Transverse colon (tissue), 3 donors: ENCODE results near the gene UNC5A.

Experiments
- POLR2A ChIP-seq: fragments of 450-650 bp; IDR thresholded peaks from one replicate; pipeline ENCODE4 v1.6.1; 2016; ENCODE audit warnings: antibody characterized with exemption, mild to moderate bottlenecking, moderate library complexity
- TF ChIP-seq, protein P1 (sequence below), 5 experiments: fragments of 200-600 bp in 3 of 5; fragments of 450-650 bp in 2 of 5; sonication (generic) in 3 of 5; IDR thresholded peaks; 1 replicate in 2 of 5; 2 replicates in 3 of 5; pipeline ENCODE4 v1.5.1; 2016 to 2017; ENCODE audit warnings: antibody characterized with exemption in 5 of 5, inconsistent platforms in 3 of 5, mild to moderate bottlenecking in 2 of 5, moderate library complexity in 1 of 5

DNA sequence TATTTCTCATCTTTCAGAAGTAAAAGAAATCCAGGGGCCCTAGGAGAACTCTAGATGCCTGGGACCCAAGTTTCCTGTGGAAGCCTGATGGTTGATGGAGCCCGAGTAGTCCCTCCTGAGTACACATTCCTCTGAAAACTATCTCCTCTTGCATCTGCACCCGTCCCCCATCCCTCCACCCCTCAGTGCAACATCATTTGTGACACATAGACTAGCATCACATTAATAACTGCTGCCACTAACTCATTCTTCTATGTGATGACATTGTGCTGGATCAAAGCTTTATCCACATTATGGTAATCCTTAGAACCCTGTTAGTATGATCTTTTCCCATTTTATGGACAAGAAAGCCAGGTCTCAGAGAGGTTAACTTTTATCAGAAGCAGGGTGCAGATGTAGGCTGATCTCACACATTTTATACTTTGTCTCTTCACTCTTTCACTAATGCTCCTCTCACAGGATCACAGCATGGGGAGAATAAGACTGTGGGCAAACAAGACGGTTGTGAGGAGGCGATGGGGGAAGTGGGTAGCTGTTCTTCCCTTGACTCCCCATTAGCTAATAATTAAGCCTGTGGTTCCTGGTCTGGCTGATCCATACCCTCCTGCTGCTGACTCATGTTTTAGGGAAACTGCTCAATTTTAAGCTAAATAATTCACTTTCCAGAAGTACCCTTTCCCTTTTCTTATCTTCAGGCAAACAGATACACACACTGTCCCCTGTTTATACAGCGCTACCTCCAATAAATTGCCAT, 92.7 kb downstream of the UNC5A start:
- TF ChIP-seq, protein P1, sequence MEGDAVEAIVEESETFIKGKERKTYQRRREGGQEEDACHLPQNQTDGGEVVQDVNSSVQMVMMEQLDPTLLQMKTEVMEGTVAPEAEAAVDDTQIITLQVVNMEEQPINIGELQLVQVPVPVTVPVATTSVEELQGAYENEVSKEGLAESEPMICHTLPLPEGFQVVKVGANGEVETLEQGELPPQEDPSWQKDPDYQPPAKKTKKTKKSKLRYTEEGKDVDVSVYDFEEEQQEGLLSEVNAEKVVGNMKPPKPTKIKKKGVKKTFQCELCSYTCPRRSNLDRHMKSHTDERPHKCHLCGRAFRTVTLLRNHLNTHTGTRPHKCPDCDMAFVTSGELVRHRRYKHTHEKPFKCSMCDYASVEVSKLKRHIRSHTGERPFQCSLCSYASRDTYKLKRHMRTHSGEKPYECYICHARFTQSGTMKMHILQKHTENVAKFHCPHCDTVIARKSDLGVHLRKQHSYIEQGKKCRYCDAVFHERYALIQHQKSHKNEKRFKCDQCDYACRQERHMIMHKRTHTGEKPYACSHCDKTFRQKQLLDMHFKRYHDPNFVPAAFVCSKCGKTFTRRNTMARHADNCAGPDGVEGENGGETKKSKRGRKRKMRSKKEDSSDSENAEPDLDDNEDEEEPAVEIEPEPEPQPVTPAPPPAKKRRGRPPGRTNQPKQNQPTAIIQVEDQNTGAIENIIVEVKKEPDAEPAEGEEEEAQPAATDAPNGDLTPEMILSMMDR (IDR thresholded peaks at IDR 0.05): no peak
- no peak for TF ChIP-seq POLR2A
